Peyer's patch (tissue), 4 donors: Measurements from ENCODE around the gene PANX1.

Experiments
- CTCF ChIP-seq, 6 experiments: fragments of 450-650 bp in 4 of 6; fragments of 200-600 bp in 2 of 6; sonication (generic) in 1 of 6; IDR thresholded peaks; one replicate each; pipeline ENCODE4 v1.5.1; 2017 to 2019; ENCODE audit warnings: antibody characterized with exemption in 6 of 6, mild to moderate bottlenecking in 3 of 6, moderate library complexity in 1 of 6
- POLR2A ChIP-seq, 2 donors: fragments of 450-650 bp; IDR thresholded peaks; one replicate each; pipeline ENCODE4 v1.5.1; 2017; ENCODE audit warnings: antibody characterized with exemption in 2 of 2, mild to moderate bottlenecking in 2 of 2, moderate library complexity in 2 of 2

DNA sequence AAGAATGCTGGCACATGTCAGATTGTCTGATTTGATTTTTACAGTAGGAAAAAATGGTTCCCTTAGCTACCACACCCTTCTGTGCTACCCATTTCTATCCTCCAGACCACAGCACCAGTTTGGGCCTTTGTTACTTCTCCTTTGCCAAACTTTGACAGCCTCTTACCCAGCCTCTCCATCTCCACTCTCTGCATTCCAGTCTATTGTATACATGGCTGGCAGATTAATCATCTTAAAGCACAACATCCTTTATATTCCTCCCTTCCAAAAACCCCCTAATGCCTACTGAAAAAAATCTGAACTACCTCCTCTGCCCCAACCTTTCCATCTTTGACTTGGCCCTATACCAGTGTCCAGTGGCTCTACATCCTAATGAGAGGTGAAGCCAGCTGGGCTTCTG lies 10.8 kb upstream of the PANX1 start:
- no peak for TF ChIP-seq CTCF (IDR thresholded peaks at IDR 0.05)
- TF ChIP-seq POLR2A (IDR thresholded peaks at IDR 0.05): no peak
